ENCODE data around the gene LKAAEAR1.
A peak's percentile ranks its signal among the peaks of the same experiment; 100 is the strongest.

Gene LKAAEAR1

DNA sequence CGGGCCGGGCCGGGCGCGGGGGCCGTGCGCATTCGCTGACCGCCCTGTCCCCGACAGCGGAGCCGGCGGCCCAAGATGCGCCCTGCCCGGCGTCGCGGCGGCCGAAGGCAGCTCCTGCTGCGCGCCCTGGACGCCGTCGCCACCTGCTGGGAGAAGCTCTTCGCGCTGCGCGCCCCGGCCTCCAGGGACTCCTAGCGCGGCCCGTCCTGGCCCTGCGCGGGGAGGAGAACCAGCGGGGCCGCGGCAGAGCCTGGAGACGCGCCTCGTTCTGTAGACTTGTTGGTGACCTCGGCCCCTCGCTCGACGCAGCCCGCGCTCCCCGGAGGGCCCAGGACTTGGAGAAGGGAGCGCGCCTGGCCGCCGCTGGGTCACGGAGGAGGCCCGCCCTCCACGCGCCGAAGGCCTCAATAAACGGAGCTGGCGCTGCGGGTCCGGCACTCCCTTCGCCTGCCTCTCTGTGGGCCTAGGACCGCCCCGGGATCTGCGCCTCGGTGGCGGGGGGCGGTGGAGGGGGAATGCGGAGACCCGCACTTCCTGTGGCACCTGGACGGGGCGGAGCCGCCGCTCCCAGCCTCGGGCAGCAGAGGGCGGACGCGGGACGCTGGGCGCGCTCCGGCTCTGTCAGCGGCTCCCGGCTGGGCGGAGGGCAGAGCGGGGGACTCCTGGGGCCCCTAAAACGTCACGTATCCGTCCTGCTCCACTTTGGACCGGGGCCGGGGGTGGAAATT, 45.5 kb downstream of the LKAAEAR1 start:
- Histone ChIP-seq H3K36me3 (ENCODE audit: control insufficient read depth in 5 of 5, insufficient read depth in 5 of 5, low read length in 5 of 5) (peaks cover 0 to 17% (median 14%) of the 10 kb centered on the region in 5 donors), H3K27ac (ENCODE audit: low read depth, low read length) (no peak overlapping the region), H3K9ac (ENCODE audit: low read length in 5 of 5) (peak overlapping the region in 3 of 5 donors; percentile 8 to 25 (median 20)), H3K9me3 (ENCODE audit: control insufficient read depth in 5 of 5, low read length in 5 of 5) (no peaks in the 10 kb centered on the region), H3K27me3 (ENCODE audit: control insufficient read depth in 5 of 5, insufficient read depth in 4 of 5, low read length in 5 of 5) (peaks cover 21 to 48% (median 37%) of the 10 kb centered on the region in 5 donors), H3K4me1 (ENCODE audit: control insufficient read depth in 5 of 5, insufficient read depth in 5 of 5, low read length in 5 of 5) (peaks cover 3 to 62% (median 44%) of the 10 kb centered on the region in 5 donors), H3K4me3 (ENCODE audit: low read depth in 1 of 5, low read length in 5 of 5) (peak overlapping the region in 4 of 5 donors; percentile 47 to 68 (median 62))

GRCh38 chr20:64038224-64038564, 46.0 kb downstream of the LKAAEAR1 start:
- Histone ChIP-seq H3K36me3 (ENCODE audit: control insufficient read depth in 5 of 5, insufficient read depth in 5 of 5, low read length in 5 of 5) (peaks cover 0 to 22% (median 18%) of the 10 kb centered on the region in 5 donors), H3K9me3 (ENCODE audit: control insufficient read depth in 5 of 5, low read length in 5 of 5) (no peaks in the 10 kb centered on the region), H3K27me3 (ENCODE audit: control insufficient read depth in 5 of 5, insufficient read depth in 4 of 5, low read length in 5 of 5) (peaks cover 21 to 48% (median 37%) of the 10 kb centered on the region in 5 donors), H3K27ac (ENCODE audit: low read depth, low read length) (no peak overlapping the region), H3K4me3 (ENCODE audit: low read depth in 1 of 5, low read length in 5 of 5) (peak overlapping the region in 3 of 5 donors; percentile 58 to 68 (median 65)), H3K4me1 (ENCODE audit: control insufficient read depth in 5 of 5, insufficient read depth in 5 of 5, low read length in 5 of 5) (peaks cover 3 to 58% (median 44%) of the 10 kb centered on the region in 5 donors), H3K9ac (ENCODE audit: low read length in 5 of 5) (no peak overlapping the region)

- Histone ChIP-seq H3K27me3 (ENCODE audit: control insufficient read depth in 5 of 5, insufficient read depth in 4 of 5, low read length in 5 of 5) (peaks cover 21 to 48% (median 37%) of the 10 kb centered on the region in 5 donors), H3K4me3 (ENCODE audit: low read depth in 1 of 5, low read length in 5 of 5) (peak overlapping the region in 1 of 5 donors; percentile 58), H3K4me1 (ENCODE audit: control insufficient read depth in 5 of 5, insufficient read depth in 5 of 5, low read length in 5 of 5) (peaks cover 3 to 58% (median 44%) of the 10 kb centered on the region in 5 donors), H3K9me3 (ENCODE audit: control insufficient read depth in 5 of 5, low read length in 5 of 5) (no peaks in the 10 kb centered on the region), H3K9ac (ENCODE audit: low read length in 5 of 5) (no peak overlapping the region), H3K36me3 (ENCODE audit: control insufficient read depth in 5 of 5, insufficient read depth in 5 of 5, low read length in 5 of 5) (peaks cover 0 to 27% (median 23%) of the 10 kb centered on the region in 5 donors), H3K27ac (ENCODE audit: low read depth, low read length) (no peak overlapping the region)
Observed at GRCh38 chr20:64037498-64038213, 46.5 kb downstream of the LKAAEAR1 start.

DNA sequence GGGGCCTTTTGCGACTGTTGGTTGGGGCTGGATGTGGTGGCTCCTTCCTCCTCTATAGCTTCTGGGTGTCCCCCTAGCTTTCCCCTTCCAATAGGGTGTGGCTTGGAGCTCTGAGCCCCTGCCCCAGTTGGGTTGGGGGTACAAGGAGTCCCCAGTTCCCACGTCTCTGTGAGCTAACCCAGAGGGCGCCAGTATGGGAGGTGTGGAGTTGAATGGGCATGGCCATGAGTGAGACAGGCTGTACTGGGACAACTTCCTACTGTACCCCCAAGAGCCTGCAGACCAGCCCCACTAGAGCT, 47.0 kb downstream of the LKAAEAR1 start:
- H3K4me1 ChIP-seq (ENCODE audit: control insufficient read depth in 5 of 5, insufficient read depth in 5 of 5, low read length in 5 of 5), result peaks cover 3 to 54% (median 41%) of the 10 kb centered on the region in 5 donors
- H3K27ac ChIP-seq (ENCODE audit: low read depth, low read length), result no peak overlapping the region
- H3K4me3 ChIP-seq (ENCODE audit: low read depth in 1 of 5, low read length in 5 of 5), result no peak overlapping the region
- H3K9ac ChIP-seq (ENCODE audit: low read length in 5 of 5), result no peak overlapping the region
- H3K9me3 ChIP-seq (ENCODE audit: control insufficient read depth in 5 of 5, low read length in 5 of 5), result no peaks in the 10 kb centered on the region
- peaks cover 0 to 32% (median 28%) of the 10 kb centered on the region in 5 donors for H3K36me3 ChIP-seq (ENCODE audit: control insufficient read depth in 5 of 5, insufficient read depth in 5 of 5, low read length in 5 of 5)
- peaks cover 18 to 45% (median 37%) of the 10 kb centered on the region in 5 donors for H3K27me3 ChIP-seq (ENCODE audit: control insufficient read depth in 5 of 5, insufficient read depth in 4 of 5, low read length in 5 of 5)

GRCh38 chr20:64036346-64037198, 47.6 kb downstream of the LKAAEAR1 start:
- Histone ChIP-seq H3K4me3 (ENCODE audit: low read depth in 1 of 5, low read length in 5 of 5) (no peak overlapping the region), H3K9ac (ENCODE audit: low read length in 5 of 5) (no peak overlapping the region), H3K9me3 (ENCODE audit: control insufficient read depth in 5 of 5, low read length in 5 of 5) (no peaks in the 10 kb centered on the region), H3K4me1 (ENCODE audit: control insufficient read depth in 5 of 5, insufficient read depth in 5 of 5, low read length in 5 of 5) (peaks cover 3 to 50% (median 36%) of the 10 kb centered on the region in 5 donors), H3K27ac (ENCODE audit: low read depth, low read length) (no peak overlapping the region), H3K27me3 (ENCODE audit: control insufficient read depth in 5 of 5, insufficient read depth in 4 of 5, low read length in 5 of 5) (peaks cover 18 to 40% (median 34%) of the 10 kb centered on the region in 5 donors), H3K36me3 (ENCODE audit: control insufficient read depth in 5 of 5, insufficient read depth in 5 of 5, low read length in 5 of 5) (peaks cover 0 to 38% (median 34%) of the 10 kb centered on the region in 5 donors)

GRCh38 chr20:64035933-64036345, 48.3 kb downstream of the LKAAEAR1 start, which contains the start of gene C20orf204:
Gene C20orf204 (plus strand): TSS chr20:64036182. CDS start chr20:64036324, 142 bp downstream.
- Histone ChIP-seq H3K4me1 (ENCODE audit: control insufficient read depth in 5 of 5, insufficient read depth in 5 of 5, low read length in 5 of 5) (peaks cover 0 to 44% (median 30%) of the 10 kb centered on the region in 5 donors), H3K36me3 (ENCODE audit: control insufficient read depth in 5 of 5, insufficient read depth in 5 of 5, low read length in 5 of 5) (peaks cover 0 to 43% (median 38%) of the 10 kb centered on the region in 5 donors), H3K9ac (ENCODE audit: low read length in 5 of 5) (no peak within 1 kb of the TSS), H3K4me3 (ENCODE audit: low read depth in 1 of 5, low read length in 5 of 5) (no peak within 1 kb of the TSS), H3K9me3 (ENCODE audit: control insufficient read depth in 5 of 5, low read length in 5 of 5) (no peaks in the 10 kb centered on the region), H3K27me3 (ENCODE audit: control insufficient read depth in 5 of 5, insufficient read depth in 4 of 5, low read length in 5 of 5) (peaks cover 12 to 34% (median 28%) of the 10 kb centered on the region in 5 donors), H3K27ac (ENCODE audit: low read depth, low read length) (no peak within 1 kb of the TSS)

DNA sequence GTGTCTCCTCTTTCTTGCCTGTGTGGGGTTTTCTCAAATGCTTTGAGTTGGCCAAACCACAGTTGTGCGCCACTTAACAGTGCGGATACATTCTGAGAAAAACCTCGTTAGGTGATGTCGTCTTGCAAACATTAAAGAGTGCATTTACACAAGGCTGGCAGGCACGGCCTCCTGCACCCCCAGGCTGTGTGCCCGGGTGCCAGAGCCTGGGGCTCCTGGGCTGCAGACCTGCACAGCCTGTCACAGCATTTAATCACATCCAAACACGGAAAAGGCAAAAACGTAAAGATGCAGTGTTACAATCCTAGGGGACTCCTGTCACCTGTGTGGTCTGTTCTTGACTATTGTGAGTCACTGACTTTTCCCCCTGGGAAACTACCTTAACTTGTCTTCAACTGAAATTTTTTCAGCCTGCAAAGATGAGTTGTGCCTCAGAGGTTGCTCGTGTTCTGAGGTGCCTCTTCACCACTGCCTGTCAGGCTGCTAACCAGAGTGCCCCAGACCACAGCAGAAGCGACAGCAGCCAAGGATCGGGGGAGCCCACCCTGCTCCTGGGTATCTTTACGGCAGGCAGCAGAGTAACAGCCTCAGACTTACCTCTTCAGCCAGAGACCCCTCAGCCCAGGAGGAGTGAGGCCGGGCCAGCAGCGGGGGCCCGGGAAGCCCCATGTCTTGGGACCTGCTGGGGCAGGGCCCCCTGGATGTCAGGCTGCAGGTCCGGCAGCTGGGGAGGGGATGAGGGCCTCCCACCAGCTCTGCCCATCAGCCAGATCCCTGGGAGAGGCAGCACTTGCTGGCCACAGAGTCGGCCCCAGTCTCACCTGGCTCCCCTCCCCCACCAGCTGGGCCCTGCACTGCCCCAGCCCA, 48.9 kb downstream of the LKAAEAR1 start:
- no peak overlapping the region for H3K9ac ChIP-seq (ENCODE audit: low read length in 5 of 5)
- no peaks in the 10 kb centered on the region for H3K9me3 ChIP-seq (ENCODE audit: control insufficient read depth in 5 of 5, low read length in 5 of 5)
- H3K4me3 ChIP-seq (ENCODE audit: low read depth in 1 of 5, low read length in 5 of 5), result no peak overlapping the region
- peaks cover 0 to 49% (median 44%) of the 10 kb centered on the region in 5 donors for H3K36me3 ChIP-seq (ENCODE audit: control insufficient read depth in 5 of 5, insufficient read depth in 5 of 5, low read length in 5 of 5)
- no peak overlapping the region for H3K27ac ChIP-seq (ENCODE audit: low read depth, low read length)
- H3K27me3 ChIP-seq (ENCODE audit: control insufficient read depth in 5 of 5, insufficient read depth in 4 of 5, low read length in 5 of 5), result peaks cover 5 to 27% (median 22%) of the 10 kb centered on the region in 5 donors
- H3K4me1 ChIP-seq (ENCODE audit: control insufficient read depth in 5 of 5, insufficient read depth in 5 of 5, low read length in 5 of 5), result peaks cover 0 to 37% (median 24%) of the 10 kb centered on the region in 5 donors

DNA sequence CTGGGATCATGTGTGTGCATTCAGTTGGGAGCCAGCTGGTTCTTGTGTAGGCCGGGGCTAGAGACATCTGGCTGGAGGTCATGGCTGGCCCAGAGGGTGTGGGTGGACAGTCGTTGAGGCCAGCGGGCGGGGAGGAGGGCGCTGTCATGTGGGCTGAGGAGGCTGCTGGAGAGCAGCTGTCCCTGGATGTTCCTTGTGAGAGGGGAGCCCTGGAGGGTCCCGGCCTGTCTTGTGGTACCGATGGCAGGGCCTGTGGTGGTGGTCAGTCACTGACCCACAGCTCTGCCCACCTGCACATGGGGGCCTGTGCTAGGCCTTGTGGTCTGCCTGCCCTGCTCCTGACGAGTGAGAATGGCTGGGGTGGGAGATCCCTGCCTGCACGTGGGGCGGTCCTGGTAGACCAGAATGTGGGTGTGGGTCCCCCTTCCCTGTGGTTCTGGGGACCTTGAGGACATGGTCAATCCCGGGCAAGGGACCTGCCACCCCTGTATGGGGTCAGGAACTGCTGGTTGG, 50.2 kb downstream of the LKAAEAR1 start:
- Histone ChIP-seq H3K9me3 (ENCODE audit: control insufficient read depth in 5 of 5, low read length in 5 of 5) (no peaks in the 10 kb centered on the region), H3K4me3 (ENCODE audit: low read depth in 1 of 5, low read length in 5 of 5) (no peak overlapping the region), H3K27me3 (ENCODE audit: control insufficient read depth in 5 of 5, insufficient read depth in 4 of 5, low read length in 5 of 5) (peaks cover 0 to 17% (median 14%) of the 10 kb centered on the region in 5 donors), H3K9ac (ENCODE audit: low read length in 5 of 5) (no peak overlapping the region), H3K27ac (ENCODE audit: low read depth, low read length) (no peak overlapping the region), H3K36me3 (ENCODE audit: control insufficient read depth in 5 of 5, insufficient read depth in 5 of 5, low read length in 5 of 5) (peaks cover 0 to 62% (median 57%) of the 10 kb centered on the region in 5 donors), H3K4me1 (ENCODE audit: control insufficient read depth in 5 of 5, insufficient read depth in 5 of 5, low read length in 5 of 5) (peaks cover 0 to 25% (median 17%) of the 10 kb centered on the region in 5 donors)

Measured in subcutaneous abdominal adipose tissue (tissue), 5 donors.